Kidney (tissue), 14 donors: ENCODE results near the gene KRTAP4-5. TPM values are rescaled to one million over a fixed set of nuclear protein-coding genes. Genes with fewer than 3 reads are reported as not detected.
"Not testable (repeated sequence)": the region's sequence is repeated elsewhere in the genome, so short reads cannot be mapped to it uniquely, and the experiment has no call there.

Source experiments
- DNase-seq, 5 donors: peaks; one replicate each; pipeline ENCODE4 v3.0.0-alpha.2; 2013 to 2020
- FAIRE-seq: peaks from 2 replicates; lab custom pipeline; 2012; peaks lifted over from hg19 to GRCh38; lab: Jason Lieb, UNC
- H3K27ac ChIP-seq, 2 donors: one replicate each; pipeline ENCODE4 v1.7.0; 2013; ENCODE audit warnings: low read depth in 2 of 2, low read length in 2 of 2, inconsistent platforms in 1 of 2
- H3K27me3 ChIP-seq: one replicate; pipeline ENCODE4 v1.7.1; 2013; ENCODE audit warnings: low read length, inconsistent platforms; ENCODE audit not compliant: control insufficient read depth, insufficient read depth
- H3K36me3 ChIP-seq, 3 donors: one replicate each; pipeline versions ENCODE4 v1.7.0 to v1.7.1; 2013; ENCODE audit warnings: low read length in 3 of 3, control low read depth in 1 of 3, inconsistent platforms in 1 of 3; ENCODE audit not compliant: insufficient read depth in 3 of 3, control insufficient read depth in 2 of 3
- H3K4me1 ChIP-seq, 3 donors: one replicate each; pipeline versions ENCODE4 v1.7.0 to v1.7.1; 2013; ENCODE audit warnings: low read length in 3 of 3, inconsistent platforms in 1 of 3, low read depth in 1 of 3; ENCODE audit not compliant: control insufficient read depth in 2 of 3, insufficient read depth in 2 of 3
- H3K4me3 ChIP-seq, 3 donors: one replicate each; pipeline versions ENCODE4 v1.7.0 to v1.8.1; 2013; ENCODE audit warnings: low read length in 3 of 3, control low read depth in 1 of 3, inconsistent platforms in 1 of 3
- H3K9ac ChIP-seq, 3 donors: one replicate each; pipeline versions ENCODE4 v1.7.0 to v1.7.1; 2013; ENCODE audit warnings: low read length in 3 of 3, control low read depth in 1 of 3, inconsistent platforms in 1 of 3
- H3K9me3 ChIP-seq, 3 donors: one replicate each; pipeline versions ENCODE4 v1.7.0 to v1.7.1; 2013; ENCODE audit warnings: low read length in 3 of 3, control low read depth in 1 of 3, inconsistent platforms in 1 of 3; ENCODE audit not compliant: control insufficient read depth in 2 of 3, insufficient read depth in 1 of 3
- intact Hi-C: fragments of 100-400 bp; cut with DNase I; formaldehyde crosslinking; loops from one replicate; pipeline ENCODE4 v1.11.1; 2022
- polyA plus RNA-seq: library from polyadenylated mRNA; stranded (reverse); fragments of 350-450 nt; fragmentation: Illumina TruSeq; extraction: RNeasy Lipid Tissue Mini Kit (QIAGEN cat#74804); gene quantifications from one replicate; pipeline ENCODE4 v1.2.3, GENCODE V29; 2014; ENCODE audit warnings: low read depth, low replicate concordance; ENCODE audit not compliant: insufficient read depth
- total RNA-seq: library from RNA; stranded (reverse); fragmentation: NEBNext Ultra II Directional; extraction: Animal tissue kit (Norgen Biotek cat#: 25700); gene quantifications from one replicate; pipeline ENCODE4 v1.2.1, GENCODE V29; 2021
- TF ChIP-seq, protein P1 (sequence below): IDR thresholded peaks from 3 replicates; pipeline ENCODE4 v1.5.1; 2012; ENCODE audit warnings: mild to moderate bottlenecking, moderate library complexity, borderline replicate concordance; ENCODE audit not compliant: insufficient read depth; ENCODE audit errors: extremely low read depth
- donor health status: control.
- donor health status: control.
- donor health status: control.
- donor health status: control.
- donor health status: control.
- donor health status: DM: yes; HTN: yes; CAD: no.
- donor health status: Normal renal cell carcinoma (clear cell type).

KRTAP4-5 gene
- total and polyA plus RNA-seq, 2 donors from 2014 or later = not detected

DNA sequence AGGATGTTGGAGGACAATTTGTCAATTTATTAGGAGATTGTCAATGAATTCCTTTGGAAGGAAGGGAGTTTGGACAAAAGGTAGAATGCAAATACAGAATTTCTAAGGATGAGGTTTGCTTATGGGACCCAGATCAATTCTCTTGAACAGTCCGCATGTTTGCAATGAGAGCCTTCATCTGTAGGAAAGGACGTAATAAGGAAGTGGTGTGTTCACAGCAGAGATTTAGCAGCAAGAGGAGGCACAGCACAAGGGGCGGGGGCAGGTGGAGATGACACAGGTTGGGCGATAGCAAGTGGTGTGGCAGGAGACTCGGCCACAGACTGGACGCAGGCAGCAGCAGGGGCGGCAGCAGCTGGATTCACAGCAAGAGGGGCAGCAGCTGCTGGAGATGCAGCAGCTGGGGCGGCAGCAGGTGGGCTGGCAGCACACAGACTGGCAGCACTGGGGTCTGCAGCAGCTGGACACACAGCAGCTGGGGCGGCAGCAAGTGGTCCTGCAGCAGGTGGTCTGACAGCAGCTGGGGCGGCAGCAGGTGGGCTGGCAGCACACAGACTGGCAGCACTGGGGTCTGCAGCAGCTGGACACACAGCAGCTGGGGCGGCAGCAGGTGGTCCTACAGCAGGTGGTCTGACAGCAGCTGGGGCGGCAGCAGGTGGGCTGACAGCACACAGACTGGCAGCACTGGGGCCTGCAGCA lies 26.2 kb downstream of the KRTAP4-5 start:
- H3K9me3 ChIP-seq, DNase-seq, H3K4me1 ChIP-seq, FAIRE-seq, intact Hi-C loops, H3K27ac ChIP-seq, H3K9ac ChIP-seq, H3K4me3 ChIP-seq, H3K36me3 ChIP-seq, H3K27me3 ChIP-seq: not testable (repeated sequence)

DNA sequence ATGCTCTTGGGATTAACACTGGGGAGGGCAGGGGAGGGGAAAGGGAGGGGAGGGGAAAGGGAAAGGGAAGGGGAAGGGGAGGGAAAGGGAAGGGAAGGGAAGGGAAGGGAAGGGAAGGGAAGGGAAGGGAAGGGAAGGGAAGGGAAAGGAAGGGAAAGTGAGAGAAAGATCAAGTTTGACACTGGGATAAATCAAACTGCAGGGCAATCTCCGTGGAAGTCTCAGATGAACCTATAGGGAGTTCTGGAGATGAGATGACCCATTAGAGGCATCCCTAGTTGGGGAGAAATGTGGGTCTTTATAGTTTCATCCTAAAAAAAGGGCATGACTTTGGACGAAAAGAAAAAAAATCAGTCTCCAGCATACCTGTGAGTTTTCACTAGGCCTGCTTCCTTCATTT lies 27.9 kb downstream of the KRTAP4-5 start:
- DNase-seq (no peak), FAIRE-seq (no peak)
- Histone ChIP-seq H3K36me3 (no peaks in the 10 kb centered on the region), H3K4me3 (no peak overlapping the region), H3K4me1 (no peaks in the 10 kb centered on the region), H3K9me3 (no peaks in the 10 kb centered on the region), H3K27me3 (no peaks in the 10 kb centered on the region), H3K27ac (no peak overlapping the region), H3K9ac (no peak overlapping the region)
- TF ChIP-seq, protein P1, sequence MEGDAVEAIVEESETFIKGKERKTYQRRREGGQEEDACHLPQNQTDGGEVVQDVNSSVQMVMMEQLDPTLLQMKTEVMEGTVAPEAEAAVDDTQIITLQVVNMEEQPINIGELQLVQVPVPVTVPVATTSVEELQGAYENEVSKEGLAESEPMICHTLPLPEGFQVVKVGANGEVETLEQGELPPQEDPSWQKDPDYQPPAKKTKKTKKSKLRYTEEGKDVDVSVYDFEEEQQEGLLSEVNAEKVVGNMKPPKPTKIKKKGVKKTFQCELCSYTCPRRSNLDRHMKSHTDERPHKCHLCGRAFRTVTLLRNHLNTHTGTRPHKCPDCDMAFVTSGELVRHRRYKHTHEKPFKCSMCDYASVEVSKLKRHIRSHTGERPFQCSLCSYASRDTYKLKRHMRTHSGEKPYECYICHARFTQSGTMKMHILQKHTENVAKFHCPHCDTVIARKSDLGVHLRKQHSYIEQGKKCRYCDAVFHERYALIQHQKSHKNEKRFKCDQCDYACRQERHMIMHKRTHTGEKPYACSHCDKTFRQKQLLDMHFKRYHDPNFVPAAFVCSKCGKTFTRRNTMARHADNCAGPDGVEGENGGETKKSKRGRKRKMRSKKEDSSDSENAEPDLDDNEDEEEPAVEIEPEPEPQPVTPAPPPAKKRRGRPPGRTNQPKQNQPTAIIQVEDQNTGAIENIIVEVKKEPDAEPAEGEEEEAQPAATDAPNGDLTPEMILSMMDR = no peak
- intact Hi-C loops = no loop called here

GRCh38 chr17:41119696-41120690 lies 29.6 kb downstream of the KRTAP4-5 start:
- H3K36me3 ChIP-seq, DNase-seq, FAIRE-seq, H3K9me3 ChIP-seq, H3K4me1 ChIP-seq, H3K27me3 ChIP-seq, H3K4me3 ChIP-seq, H3K27ac ChIP-seq, H3K9ac ChIP-seq, intact Hi-C loops: not testable (repeated sequence)

- Histone ChIP-seq H3K4me1 (no peaks in the 10 kb centered on the region), H3K36me3 (no peaks in the 10 kb centered on the region), H3K4me3 (no peak overlapping the region), H3K9ac (no peak overlapping the region), H3K27me3 (no peaks in the 10 kb centered on the region), H3K9me3 (no peaks in the 10 kb centered on the region), H3K27ac (no peak overlapping the region)
- TF ChIP-seq, protein P1 = no peak
- intact Hi-C loops = no loop called here
- FAIRE-seq (no peak), DNase-seq (no peak)
Observed at GRCh38 chr17:41118721-41119120, 30.9 kb downstream of the KRTAP4-5 start.

- H3K4me3 ChIP-seq, H3K27ac ChIP-seq, H3K36me3 ChIP-seq, intact Hi-C loops, H3K27me3 ChIP-seq, H3K9ac ChIP-seq, FAIRE-seq, H3K4me1 ChIP-seq, H3K9me3 ChIP-seq: not testable (repeated sequence)
- peak in 1 of 5 donors; percentile 24 for DNase-seq
Observed at GRCh38 chr17:41117846-41118386, 31.7 kb downstream of the KRTAP4-5 start, which contains the start of gene KRTAP4-11. TSS of gene KRTAP4-11 (minus strand) at chr17:41118373. CDS start at chr17:41118315, 58 bp downstream.
